ENCODE results near the gene INPP4A.
"Not testable (repeated sequence)": the region's sequence is repeated elsewhere in the genome, so short reads cannot be mapped to it uniquely, and the experiment has no call there.

INPP4A gene

GRCh38 chr2:98583816-98584618 lies 139.4 kb downstream of the INPP4A start:
- Histone ChIP-seq H4K20me1 (no peaks in the 10 kb centered on the region), H3K9me3 (no peaks in the 10 kb centered on the region), H3K4me1 (peaks cover 8% of the 10 kb centered on the region; the same call in 1 of the 2 replicates), H3K9ac (no peak overlapping the region), H3K27ac (no peak overlapping the region), H3K27me3 (no peaks in the 10 kb centered on the region), H3K4me2 (no peak overlapping the region), H3K36me3 (peaks cover 57% of the 10 kb centered on the region), H3K4me3 (no peak overlapping the region)
- no peak for TF ChIP-seq Cebpa-rat (IDR thresholded peaks at IDR 0.05)

GRCh38 chr2:98585386-98585785 lies 140.7 kb downstream of the INPP4A start:
- H3K4me1 ChIP-seq: peaks cover 7% of the 10 kb centered on the region; the same call in 1 of the 2 replicates
- no peak overlapping the region for H3K27ac ChIP-seq
- no peaks in the 10 kb centered on the region for H3K9me3 ChIP-seq
- no peak for TF ChIP-seq Cebpa-rat (IDR thresholded peaks at IDR 0.05)
- peaks cover 46% of the 10 kb centered on the region for H3K36me3 ChIP-seq
- H4K20me1 ChIP-seq: no peaks in the 10 kb centered on the region
- H3K27me3 ChIP-seq: no peaks in the 10 kb centered on the region
- H3K4me3 ChIP-seq: no peak overlapping the region
- no peak overlapping the region for H3K4me2 ChIP-seq
- no peak overlapping the region for H3K9ac ChIP-seq

- Histone ChIP-seq H3K4me3 (no peak overlapping the region), H3K4me1 (no peaks in the 10 kb centered on the region), H3K27me3 (no peaks in the 10 kb centered on the region), H3K9me3 (no peaks in the 10 kb centered on the region), H3K4me2 (no peak overlapping the region), H3K27ac (no peak overlapping the region), H4K20me1 (no peaks in the 10 kb centered on the region), H3K9ac (no peak overlapping the region), H3K36me3 (peaks cover 46% of the 10 kb centered on the region)
- TF ChIP-seq Cebpa-rat (IDR thresholded peaks at IDR 0.05): no peak
Observed at GRCh38 chr2:98586551-98587140, 142.0 kb downstream of the INPP4A start.

GRCh38 chr2:98588880-98589431 lies 144.3 kb downstream of the INPP4A start:
- no peak overlapping the region for H3K4me3 ChIP-seq
- no peak for TF ChIP-seq Cebpa-rat (IDR thresholded peaks at IDR 0.05)
- H3K27ac ChIP-seq: no peak overlapping the region
- H3K36me3 ChIP-seq: peaks cover 45% of the 10 kb centered on the region
- no peak overlapping the region for H3K9ac ChIP-seq
- H3K9me3 ChIP-seq: peaks cover 2% of the 10 kb centered on the region
- no peaks in the 10 kb centered on the region for H3K4me1 ChIP-seq
- no peaks in the 10 kb centered on the region for H4K20me1 ChIP-seq
- no peaks in the 10 kb centered on the region for H3K27me3 ChIP-seq
- H3K4me2 ChIP-seq: no peak overlapping the region

GRCh38 chr2:98589489-98589888 lies 144.8 kb downstream of the INPP4A start:
- no peak overlapping the region for H3K27ac ChIP-seq
- H3K27me3 ChIP-seq: no peaks in the 10 kb centered on the region
- no peak overlapping the region for H3K4me3 ChIP-seq
- H3K9me3 ChIP-seq: peaks cover 5% of the 10 kb centered on the region
- no peak overlapping the region for H3K9ac ChIP-seq
- no peaks in the 10 kb centered on the region for H4K20me1 ChIP-seq
- no peak for TF ChIP-seq Cebpa-rat (IDR thresholded peaks at IDR 0.05)
- no peaks in the 10 kb centered on the region for H3K4me1 ChIP-seq
- H3K4me2 ChIP-seq: no peak overlapping the region
- peaks cover 42% of the 10 kb centered on the region for H3K36me3 ChIP-seq

- no peak overlapping the region for H3K27ac ChIP-seq
- H3K4me3 ChIP-seq: no peak overlapping the region
- H3K4me1 ChIP-seq: no peaks in the 10 kb centered on the region
- TF ChIP-seq Cebpa-rat (IDR thresholded peaks at IDR 0.05): no peak
- H3K36me3 ChIP-seq: peaks cover 37% of the 10 kb centered on the region
- peaks cover 5% of the 10 kb centered on the region for H3K9me3 ChIP-seq
- no peak overlapping the region for H3K4me2 ChIP-seq
- H3K27me3 ChIP-seq: no peaks in the 10 kb centered on the region
- H3K9ac ChIP-seq: no peak overlapping the region
- H4K20me1 ChIP-seq: no peaks in the 10 kb centered on the region
Observed at GRCh38 chr2:98592565-98592964, 147.9 kb downstream of the INPP4A start.

- not testable (repeated sequence) for H3K4me3 ChIP-seq, H3K9ac ChIP-seq, H3K27me3 ChIP-seq, H3K27ac ChIP-seq, H3K9me3 ChIP-seq, H3K4me2 ChIP-seq, H3K4me1 ChIP-seq, H4K20me1 ChIP-seq
- H3K36me3 ChIP-seq: peaks cover 53% of the 10 kb centered on the region
Observed at GRCh38 chr2:98594665-98595064, 150.0 kb downstream of the INPP4A start.

- Histone ChIP-seq H3K36me3 (peaks cover 66% of the 10 kb centered on the region), H3K9me3 (peaks cover 4% of the 10 kb centered on the region), H4K20me1 (peaks cover 15% of the 10 kb centered on the region; the same call in 1 of the 2 replicates), H3K4me3 (no peak overlapping the region), H3K9ac (no peak overlapping the region), H3K27ac (no peak overlapping the region), H3K4me2 (no peak overlapping the region), H3K27me3 (no peaks in the 10 kb centered on the region), H3K4me1 (no peaks in the 10 kb centered on the region)
- TF ChIP-seq Cebpa-rat (IDR thresholded peaks at IDR 0.05): no peak
Observed at GRCh38 chr2:98598781-98599428, 154.2 kb downstream of the INPP4A start.

GRCh38 chr2:98601532-98602132 lies 157.0 kb downstream of the INPP4A start:
- no peaks in the 10 kb centered on the region for H3K9me3 ChIP-seq
- 0 out of 2 replicates have a peak overlapping the region, but pooled peaks have one; percentile 12 for H3K9ac ChIP-seq
- H3K4me3 ChIP-seq: no peak overlapping the region
- H3K36me3 ChIP-seq: peaks cover 75% of the 10 kb centered on the region
- peaks cover 36% of the 10 kb centered on the region; the same call in 1 of the 2 replicates for H4K20me1 ChIP-seq
- no peak overlapping the region for H3K4me2 ChIP-seq
- H3K27ac ChIP-seq: no peak overlapping the region
- H3K4me1 ChIP-seq: peaks cover 8% of the 10 kb centered on the region
- H3K27me3 ChIP-seq: no peaks in the 10 kb centered on the region
- no peak for TF ChIP-seq Cebpa-rat (IDR thresholded peaks at IDR 0.05)
